HL-60 (cell line): ENCODE measurements around the gene DELE1.

Experiments used
- CTCF ChIP-seq: IDR thresholded peaks from one replicate; pipeline ENCODE4 v1.5.1; 2011; ENCODE audit warnings: low read length, control low read depth, inconsistent platforms; ENCODE audit not compliant: insufficient read depth
- POLR2AphosphoS5 ChIP-seq: IDR thresholded peaks from 2 replicates; pipeline ENCODE4 v1.6.1; 2012; ENCODE audit warnings: low read depth

- TF ChIP-seq POLR2AphosphoS5 (no peak), CTCF (no peak)
These were observed 34.4 kb downstream of the DELE1 start, which contains the start of gene PCDH12 for GRCh38 chr5:141958113-141958512.
